ENCODE measurements around the gene KDM7A. TPM values are rescaled to one million over a fixed set of nuclear protein-coding genes. Genes with fewer than 3 reads are reported as not detected.

Gene KDM7A
- total RNA-seq, 1 experiment from 2014 or later = 11.7 TPM

- POLR2A ChIA-PET (ENCODE audit: low non-redundant PET) = no interaction called here
Measured at GRCh38 chr7:140084972-140085371, 91.8 kb downstream of the KDM7A start.

DNA sequence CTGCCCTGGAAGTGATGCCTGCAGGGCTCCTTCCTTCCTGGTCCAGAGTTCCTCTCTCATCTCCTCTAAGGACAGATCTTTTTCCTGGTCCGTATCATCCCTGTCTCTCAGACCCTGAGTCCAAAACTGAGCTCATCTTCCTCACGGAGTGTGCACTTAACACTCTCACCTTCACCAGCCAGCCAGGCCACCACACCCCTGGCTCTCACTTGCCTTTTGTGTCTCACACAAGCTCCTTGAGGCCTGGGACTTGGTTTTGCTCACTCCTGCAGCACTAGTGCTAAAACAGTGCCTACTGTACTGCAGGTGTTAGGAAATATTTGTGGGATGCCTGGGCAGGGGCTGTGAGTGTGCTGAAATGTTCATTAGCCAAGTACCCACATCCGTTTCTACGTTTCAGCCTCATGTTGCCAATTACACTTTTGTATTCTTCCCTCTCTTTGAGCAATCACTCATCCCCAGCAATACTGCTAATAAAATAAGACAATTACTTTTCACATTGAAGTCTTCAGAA lies 92.6 kb downstream of the KDM7A start:
- Histone ChIP-seq H3K27me3 (replicated peaks; ENCODE audit: insufficient read depth, low read depth, low read length, poor library complexity) (no peaks in the 10 kb centered on the region), H3K4me1 (ENCODE audit: insufficient read depth, low read length, poor library complexity, severe bottlenecking) (no peaks in the 10 kb centered on the region), H3K27ac (ENCODE audit: low read depth, low read length, poor library complexity, severe bottlenecking) (no peak overlapping the region), H3K36me3 (ENCODE audit: insufficient read depth, low read length, poor library complexity, severe bottlenecking) (no peaks in the 10 kb centered on the region), H3K4me3 (ENCODE audit: low read depth, low read length, poor library complexity, severe bottlenecking) (no peak overlapping the region), H3K9me3 (ENCODE audit: low read depth, low read length, poor library complexity, severe bottlenecking) (no peaks in the 10 kb centered on the region)
- CTCF ChIA-PET = no interaction called here
- intact Hi-C loops (cut with micrococcal nuclease; ENCODE audit: unreplicated experiment) = no loop called here
- no peak for DNase-seq (ENCODE audit: low spot score)
- POLR2A ChIA-PET (ENCODE audit: low non-redundant PET) = no interaction called here
- TF ChIP-seq CTCF (conservative IDR thresholded peaks at IDR 0.05; ENCODE audit: low read depth, low read length) = no peak
- no peak for TF ChIP-seq EZH2 (IDR thresholded peaks at IDR 0.05; ENCODE audit: borderline replicate concordance, low read depth, low read length, poor library complexity, severe bottlenecking)
- no TSS peak for BruUV-seq (replicated peaks)

More at GRCh38 chr7:140084972-140085371, 91.8 kb downstream of the KDM7A start:
- Histone ChIP-seq H3K4me3 (ENCODE audit: low read depth, low read length, poor library complexity, severe bottlenecking) (no peak overlapping the region), H3K9me3 (ENCODE audit: low read depth, low read length, poor library complexity, severe bottlenecking) (no peaks in the 10 kb centered on the region), H3K27me3 (replicated peaks; ENCODE audit: insufficient read depth, low read depth, low read length, poor library complexity) (no peaks in the 10 kb centered on the region), H3K27ac (ENCODE audit: low read depth, low read length, poor library complexity, severe bottlenecking) (no peak overlapping the region), H3K36me3 (ENCODE audit: insufficient read depth, low read length, poor library complexity, severe bottlenecking) (no peaks in the 10 kb centered on the region), H3K4me1 (ENCODE audit: insufficient read depth, low read length, poor library complexity, severe bottlenecking) (no peaks in the 10 kb centered on the region)
- intact Hi-C loops (cut with micrococcal nuclease; ENCODE audit: unreplicated experiment) = no loop called here
- no peak for TF ChIP-seq EZH2 (IDR thresholded peaks at IDR 0.05; ENCODE audit: borderline replicate concordance, low read depth, low read length, poor library complexity, severe bottlenecking)
- TF ChIP-seq CTCF (conservative IDR thresholded peaks at IDR 0.05; ENCODE audit: low read depth, low read length) = no peak
- CTCF ChIA-PET = no interaction called here
- BruUV-seq (replicated peaks) = no TSS peak
- no peak for DNase-seq (ENCODE audit: low spot score)

- Histone ChIP-seq H3K36me3 (ENCODE audit: insufficient read depth, low read length, poor library complexity, severe bottlenecking) (no peaks in the 10 kb centered on the region), H3K4me3 (ENCODE audit: low read depth, low read length, poor library complexity, severe bottlenecking) (no peak overlapping the region), H3K27ac (ENCODE audit: low read depth, low read length, poor library complexity, severe bottlenecking) (no peak overlapping the region), H3K27me3 (replicated peaks; ENCODE audit: insufficient read depth, low read depth, low read length, poor library complexity) (no peaks in the 10 kb centered on the region), H3K4me1 (ENCODE audit: insufficient read depth, low read length, poor library complexity, severe bottlenecking) (no peaks in the 10 kb centered on the region), H3K9me3 (ENCODE audit: low read depth, low read length, poor library complexity, severe bottlenecking) (no peaks in the 10 kb centered on the region)
- ChIA-PET POLR2A (ENCODE audit: low non-redundant PET) (no interaction called here), CTCF (no interaction called here)
- BruUV-seq (replicated peaks) = no TSS peak
- intact Hi-C loops (cut with micrococcal nuclease; ENCODE audit: unreplicated experiment) = no loop called here
- no peak for TF ChIP-seq EZH2 (IDR thresholded peaks at IDR 0.05; ENCODE audit: borderline replicate concordance, low read depth, low read length, poor library complexity, severe bottlenecking)
- TF ChIP-seq CTCF (conservative IDR thresholded peaks at IDR 0.05; ENCODE audit: low read depth, low read length) = no peak
- DNase-seq (ENCODE audit: low spot score) = no peak
Measured at GRCh38 chr7:140082770-140083169, 94.0 kb downstream of the KDM7A start.
